Chondrocyte (in vitro differentiated cells): Measurements from ENCODE around the gene NUCB2. TPM values are rescaled to one million over a fixed set of nuclear protein-coding genes. Genes with fewer than 3 reads are reported as not detected.

Experiments used
- DNase-seq: peaks from one replicate; pipeline ENCODE4 v3.0.0; 2021; ENCODE audit warnings: mixed read lengths, low spot score
- H3K27ac Mint-ChIP-seq: one replicate; pipeline ENCODE4 v1.8.0; 2021; ENCODE audit warnings: mild to moderate bottlenecking, moderate library complexity, mixed read lengths; ENCODE audit not compliant: unreplicated experiment
- H3K27me3 Mint-ChIP-seq: 2 replicates; pipeline ENCODE4 v1.8.0; 2021; ENCODE audit warnings: low read depth, mixed read lengths
- H3K36me3 Mint-ChIP-seq: 2 replicates; pipeline ENCODE4 v1.8.0; 2021; ENCODE audit warnings: low read depth, mixed read lengths
- H3K4me1 Mint-ChIP-seq: 2 replicates; pipeline ENCODE4 v1.8.0; 2021; ENCODE audit warnings: low read depth, mild to moderate bottlenecking, mixed read lengths
- H3K4me3 Mint-ChIP-seq: one replicate; pipeline ENCODE4 v1.8.0; 2021; ENCODE audit warnings: mild to moderate bottlenecking, moderate library complexity, mixed read lengths; ENCODE audit not compliant: unreplicated experiment
- H3K9me3 Mint-ChIP-seq: 2 replicates; pipeline ENCODE4 v1.8.0; 2021; ENCODE audit warnings: low read depth, mixed read lengths
- total RNA-seq: library from RNA; stranded (reverse); gene quantifications from 3 replicates; pipeline ENCODE4 v1.2.1, GENCODE V29; 2021
- TF ChIP-seq, protein P1 (sequence below): fragments of 200-600 bp; sonication (generic); IDR thresholded peaks from 2 replicates; pipeline ENCODE4 v1.5.0; 2021; ENCODE audit warnings: antibody characterized with exemption, mild to moderate bottlenecking, moderate library complexity

Gene NUCB2
- total RNA-seq, 1 donor from 2014 or later: 134 TPM

DNA sequence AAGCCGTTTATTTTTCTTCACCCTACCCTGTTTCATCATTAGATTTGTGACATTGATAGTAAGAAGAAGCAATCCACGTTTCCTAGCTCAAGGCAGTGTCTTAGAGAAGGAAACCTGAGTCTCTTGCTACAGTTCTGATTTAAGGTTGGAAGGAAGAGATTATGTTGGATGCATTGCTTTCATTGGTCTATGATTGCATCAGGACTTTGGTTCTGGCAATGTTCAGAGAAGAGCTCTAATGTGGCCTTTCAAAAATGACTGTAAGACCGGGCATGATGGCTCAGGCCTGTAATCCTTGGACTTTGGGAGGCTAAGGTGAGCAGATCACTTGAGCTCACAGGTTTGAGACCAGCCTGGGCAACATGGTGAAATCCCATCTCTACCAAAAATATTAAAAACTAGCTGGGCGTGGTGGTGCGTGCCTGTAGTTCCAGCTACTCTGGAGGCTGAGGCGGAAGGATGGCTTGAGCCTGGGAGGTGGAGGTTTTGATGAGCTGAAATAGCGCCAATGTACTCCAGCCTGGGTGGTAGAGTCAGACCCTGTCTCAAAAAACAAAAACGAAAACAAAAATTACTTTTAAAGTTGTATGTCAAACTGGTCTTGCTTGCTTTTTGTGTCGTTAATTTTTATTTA lies 4.1 kb downstream of the NUCB2 start:
- DNase-seq: no peak
- TF ChIP-seq, protein P1, sequence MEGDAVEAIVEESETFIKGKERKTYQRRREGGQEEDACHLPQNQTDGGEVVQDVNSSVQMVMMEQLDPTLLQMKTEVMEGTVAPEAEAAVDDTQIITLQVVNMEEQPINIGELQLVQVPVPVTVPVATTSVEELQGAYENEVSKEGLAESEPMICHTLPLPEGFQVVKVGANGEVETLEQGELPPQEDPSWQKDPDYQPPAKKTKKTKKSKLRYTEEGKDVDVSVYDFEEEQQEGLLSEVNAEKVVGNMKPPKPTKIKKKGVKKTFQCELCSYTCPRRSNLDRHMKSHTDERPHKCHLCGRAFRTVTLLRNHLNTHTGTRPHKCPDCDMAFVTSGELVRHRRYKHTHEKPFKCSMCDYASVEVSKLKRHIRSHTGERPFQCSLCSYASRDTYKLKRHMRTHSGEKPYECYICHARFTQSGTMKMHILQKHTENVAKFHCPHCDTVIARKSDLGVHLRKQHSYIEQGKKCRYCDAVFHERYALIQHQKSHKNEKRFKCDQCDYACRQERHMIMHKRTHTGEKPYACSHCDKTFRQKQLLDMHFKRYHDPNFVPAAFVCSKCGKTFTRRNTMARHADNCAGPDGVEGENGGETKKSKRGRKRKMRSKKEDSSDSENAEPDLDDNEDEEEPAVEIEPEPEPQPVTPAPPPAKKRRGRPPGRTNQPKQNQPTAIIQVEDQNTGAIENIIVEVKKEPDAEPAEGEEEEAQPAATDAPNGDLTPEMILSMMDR: no peak
- peaks cover 18% of the 10 kb centered on the region for H3K4me1 Mint-ChIP-seq

DNA sequence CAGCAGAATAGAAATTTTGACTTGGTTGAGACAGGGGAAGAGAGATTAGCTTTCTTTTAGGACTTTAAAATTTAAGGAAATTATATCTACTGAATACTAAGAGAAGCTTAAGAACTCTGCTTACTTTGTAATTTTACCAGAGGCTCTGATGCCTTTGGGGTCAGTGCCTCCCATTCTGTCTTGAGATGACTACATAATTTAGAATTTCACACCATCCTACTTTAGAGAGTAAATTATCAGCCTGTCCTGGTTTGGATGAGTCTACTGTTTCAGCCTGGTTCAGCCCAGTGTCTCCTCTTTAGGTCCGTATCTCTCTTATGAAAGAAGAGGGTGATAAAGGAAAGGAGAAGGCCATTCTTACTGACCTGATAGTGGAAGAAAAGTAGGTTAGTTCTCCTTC lies 9.8 kb downstream of the NUCB2 start:
- H3K27ac Mint-ChIP-seq: no peak overlapping the region
- H3K4me1 Mint-ChIP-seq: no peaks in the 10 kb centered on the region
- H3K4me3 Mint-ChIP-seq: no peak overlapping the region
- DNase-seq: no peak
- no peaks in the 10 kb centered on the region for H3K27me3 Mint-ChIP-seq
- peaks cover 7% of the 10 kb centered on the region for H3K36me3 Mint-ChIP-seq
- TF ChIP-seq, protein P1: no peak
- no peaks in the 10 kb centered on the region for H3K9me3 Mint-ChIP-seq

More for the DNA sequence above, 4.1 kb downstream of the NUCB2 start:
- no peaks in the 10 kb centered on the region for H3K27me3 Mint-ChIP-seq
- no peak overlapping the region for H3K27ac Mint-ChIP-seq
- H3K36me3 Mint-ChIP-seq: peaks cover 2% of the 10 kb centered on the region
- no peak overlapping the region for H3K4me3 Mint-ChIP-seq
- H3K9me3 Mint-ChIP-seq: no peaks in the 10 kb centered on the region

DNA sequence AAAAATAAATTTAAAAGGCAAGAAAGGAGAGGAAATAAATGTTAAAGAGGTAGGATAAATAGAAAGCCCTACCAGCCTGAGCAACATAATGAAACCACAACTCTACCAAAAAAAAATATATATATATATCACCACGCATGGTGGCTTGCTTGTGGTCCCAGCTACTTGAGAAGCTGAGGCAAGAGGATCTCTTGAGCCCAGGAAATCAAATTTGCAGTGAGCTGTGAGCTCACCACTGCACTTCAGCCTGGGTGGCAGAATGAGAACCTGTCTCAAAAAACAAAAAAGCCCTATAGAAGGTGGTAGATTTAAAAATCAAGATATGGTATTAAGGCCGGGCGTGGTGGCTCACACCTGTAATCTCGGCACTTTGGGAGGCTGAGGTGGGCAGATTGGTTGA lies 10.5 kb downstream of the NUCB2 start:
- Mint-ChIP-seq H3K36me3 (peaks cover 7% of the 10 kb centered on the region), H3K4me1 (no peaks in the 10 kb centered on the region), H3K4me3 (no peak overlapping the region), H3K27ac (no peak overlapping the region), H3K27me3 (no peaks in the 10 kb centered on the region), H3K9me3 (no peaks in the 10 kb centered on the region)
- DNase-seq: no peak
- TF ChIP-seq, protein P1: no peak

DNA sequence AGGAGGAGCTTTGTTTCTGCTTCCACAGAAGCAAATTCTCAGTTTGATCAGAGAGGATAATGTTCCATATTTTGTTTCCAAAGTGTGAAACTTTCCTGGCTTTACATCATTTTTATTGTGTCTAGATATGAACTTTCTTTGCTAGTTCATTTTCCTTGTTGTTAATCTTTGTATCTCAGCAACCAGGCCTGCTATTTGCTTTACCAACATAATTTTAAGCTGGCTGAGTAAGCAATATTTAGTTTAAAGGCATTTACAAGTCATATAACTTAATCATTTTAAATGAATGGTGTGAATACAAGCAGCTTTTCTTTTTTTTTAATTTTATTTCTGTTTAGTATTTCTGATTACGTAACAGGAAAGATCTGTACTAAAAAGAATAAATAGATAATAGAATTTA lies 15.2 kb downstream of the NUCB2 start:
- no peaks in the 10 kb centered on the region for H3K27me3 Mint-ChIP-seq
- peaks cover 12% of the 10 kb centered on the region for H3K36me3 Mint-ChIP-seq
- peaks cover 13% of the 10 kb centered on the region for H3K4me1 Mint-ChIP-seq
- H3K9me3 Mint-ChIP-seq: no peaks in the 10 kb centered on the region
- H3K27ac Mint-ChIP-seq: no peak overlapping the region
- TF ChIP-seq, protein P1: no peak
- no peak overlapping the region for H3K4me3 Mint-ChIP-seq
- DNase-seq: no peak

DNA sequence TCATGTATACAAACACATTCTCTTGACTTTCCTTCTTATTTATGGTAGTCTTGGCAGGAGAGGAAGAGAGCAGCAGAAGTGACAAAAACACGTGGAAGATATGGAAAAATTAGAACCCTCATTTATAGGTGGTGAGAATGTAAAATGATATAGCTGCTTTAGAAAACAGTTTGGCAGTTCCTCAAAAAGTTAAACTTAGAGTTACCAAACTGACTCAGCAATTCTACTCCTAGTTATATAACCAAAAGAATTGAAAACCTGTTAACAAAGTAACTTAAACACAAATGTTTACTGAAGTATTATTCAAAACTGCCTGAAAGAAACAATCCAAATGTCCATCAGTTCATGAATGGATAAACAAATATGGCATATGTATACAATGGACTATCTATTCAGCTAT lies 16.8 kb downstream of the NUCB2 start:
- no peak overlapping the region for H3K27ac Mint-ChIP-seq

More for the DNA sequence above, 16.8 kb downstream of the NUCB2 start:
- DNase-seq: no peak
- H3K36me3 Mint-ChIP-seq: peaks cover 10% of the 10 kb centered on the region
- no peaks in the 10 kb centered on the region for H3K9me3 Mint-ChIP-seq
- peaks cover 19% of the 10 kb centered on the region for H3K4me1 Mint-ChIP-seq
- H3K27me3 Mint-ChIP-seq: no peaks in the 10 kb centered on the region
- no peak overlapping the region for H3K4me3 Mint-ChIP-seq
- TF ChIP-seq, protein P1: no peak
